ENCODE measurements around the gene CYREN.

Gene CYREN

GRCh38 chr7:135160098-135160857, 10.2 kb downstream of the CYREN start:
- Histone ChIP-seq H4K91ac (ENCODE audit: low read depth, low read length) (no peak overlapping the region), H2BK5ac (ENCODE audit: low read depth, low read length, poor library complexity) (no peak overlapping the region), H3K9ac (ENCODE audit: low read length) (no peak overlapping the region), H3K23ac (ENCODE audit: low read length) (no peak overlapping the region), H3K9me3 (ENCODE audit: insufficient read depth, low read depth, low read length) (peaks cover 13% of the 10 kb centered on the region), H3K18ac (ENCODE audit: low read length) (no peak overlapping the region), H2AK5ac (ENCODE audit: low read length) (no peak overlapping the region), H3K36me3 (ENCODE audit: control insufficient read depth in 1 of 2, insufficient read depth in 2 of 2, low read length in 2 of 2) (peaks cover 11 to 17% of the 10 kb centered on the region in 2 experiments), H3K79me1 (ENCODE audit: low read length) (no peaks in the 10 kb centered on the region), H3K27me3 (ENCODE audit: insufficient read depth, low read length) (no peaks in the 10 kb centered on the region), H2BK12ac (ENCODE audit: low read length) (no peak overlapping the region), H4K8ac (ENCODE audit: low read depth, low read length) (no peak overlapping the region), H3K4me2 (ENCODE audit: low read length) (peak overlapping the region; percentile 10), H3K4ac (ENCODE audit: low read depth, low read length) (no peak overlapping the region), H3K27ac (ENCODE audit: low read depth, low read length) (no peak overlapping the region), H4K12ac (ENCODE audit: low read depth, low read length) (no peak overlapping the region), H2AFZ (ENCODE audit: insufficient read depth, low read length, poor library complexity) (no peak overlapping the region), H3K14ac (ENCODE audit: low read length) (no peak overlapping the region), H2BK120ac (ENCODE audit: insufficient read depth, low read length, poor library complexity) (no peak overlapping the region), H3K4me1 (ENCODE audit: control insufficient read depth in 1 of 2, insufficient read depth in 2 of 2, low read length in 2 of 2) (peaks cover 3 to 7% of the 10 kb centered on the region in 2 experiments), H3K79me2 (ENCODE audit: control insufficient read depth, insufficient read depth, low read length, poor library complexity) (no peaks in the 10 kb centered on the region), H3K4me3 (ENCODE audit: low read depth, low read length) (no peak overlapping the region)
- WGBS (ENCODE audit: extremely low coverage, insufficient coverage, insufficient read length), result no CpG with 5 or more reads among the region's 5 CpGs
- DNase-seq, result peak in 1 of 2 donors; percentile 4

- H2AK5ac ChIP-seq (ENCODE audit: low read length), result no peak overlapping the region
- H3K4me1 ChIP-seq (ENCODE audit: control insufficient read depth in 1 of 2, insufficient read depth in 2 of 2, low read length in 2 of 2), result peaks cover 3 to 7% of the 10 kb centered on the region in 2 experiments
- peaks cover 4 to 10% of the 10 kb centered on the region in 2 experiments for H3K36me3 ChIP-seq (ENCODE audit: control insufficient read depth in 1 of 2, insufficient read depth in 2 of 2, low read length in 2 of 2)
- no peak overlapping the region for H2BK5ac ChIP-seq (ENCODE audit: low read depth, low read length, poor library complexity)
- DNase-seq, result no peak
- H3K18ac ChIP-seq (ENCODE audit: low read length), result no peak overlapping the region
- H2AFZ ChIP-seq (ENCODE audit: insufficient read depth, low read length, poor library complexity), result no peak overlapping the region
- no peak overlapping the region for H2BK12ac ChIP-seq (ENCODE audit: low read length)
- no peak overlapping the region for H3K4me2 ChIP-seq (ENCODE audit: low read length)
- no peak overlapping the region for H3K4ac ChIP-seq (ENCODE audit: low read depth, low read length)
- H3K27me3 ChIP-seq (ENCODE audit: insufficient read depth, low read length), result no peaks in the 10 kb centered on the region
- no CpG with 5 or more reads among the region's 2 CpGs for WGBS (ENCODE audit: extremely low coverage, insufficient coverage, insufficient read length)
- no peak overlapping the region for H3K27ac ChIP-seq (ENCODE audit: low read depth, low read length)
- H3K9me3 ChIP-seq (ENCODE audit: insufficient read depth, low read depth, low read length), result peaks cover 13% of the 10 kb centered on the region
- H3K4me3 ChIP-seq (ENCODE audit: low read depth, low read length), result no peak overlapping the region
- H3K79me2 ChIP-seq (ENCODE audit: control insufficient read depth, insufficient read depth, low read length, poor library complexity), result no peaks in the 10 kb centered on the region
- H4K12ac ChIP-seq (ENCODE audit: low read depth, low read length), result no peak overlapping the region
- no peak overlapping the region for H3K9ac ChIP-seq (ENCODE audit: low read length)
- no peak overlapping the region for H3K14ac ChIP-seq (ENCODE audit: low read length)
- H3K79me1 ChIP-seq (ENCODE audit: low read length), result no peaks in the 10 kb centered on the region
- no peak overlapping the region for H4K8ac ChIP-seq (ENCODE audit: low read depth, low read length)
- H2BK120ac ChIP-seq (ENCODE audit: insufficient read depth, low read length, poor library complexity), result no peak overlapping the region
- H4K91ac ChIP-seq (ENCODE audit: low read depth, low read length), result no peak overlapping the region
- no peak overlapping the region for H3K23ac ChIP-seq (ENCODE audit: low read length)
These were observed 11.0 kb downstream of the CYREN start for GRCh38 chr7:135159359-135160085.

GRCh38 chr7:135158874-135159273, 11.6 kb downstream of the CYREN start:
- H4K12ac ChIP-seq (ENCODE audit: low read depth, low read length), result no peak overlapping the region
- no peak overlapping the region for H2BK5ac ChIP-seq (ENCODE audit: low read depth, low read length, poor library complexity)
- no peak overlapping the region for H4K8ac ChIP-seq (ENCODE audit: low read depth, low read length)
- H2BK120ac ChIP-seq (ENCODE audit: insufficient read depth, low read length, poor library complexity), result no peak overlapping the region
- DNase-seq, result no peak
- no peak overlapping the region for H3K18ac ChIP-seq (ENCODE audit: low read length)
- no peak overlapping the region for H3K14ac ChIP-seq (ENCODE audit: low read length)
- no peak overlapping the region for H3K4me2 ChIP-seq (ENCODE audit: low read length)
- no CpG with 5 or more reads among the region's 6 CpGs for WGBS (ENCODE audit: extremely low coverage, insufficient coverage, insufficient read length)
- no peak overlapping the region for H4K91ac ChIP-seq (ENCODE audit: low read depth, low read length)
- no peak overlapping the region for H2AK5ac ChIP-seq (ENCODE audit: low read length)
- H3K79me1 ChIP-seq (ENCODE audit: low read length), result no peaks in the 10 kb centered on the region
- H3K9ac ChIP-seq (ENCODE audit: low read length), result no peak overlapping the region
- H3K36me3 ChIP-seq (ENCODE audit: control insufficient read depth in 1 of 2, insufficient read depth in 2 of 2, low read length in 2 of 2), result peaks cover 2 to 5% of the 10 kb centered on the region in 2 experiments
- H2BK12ac ChIP-seq (ENCODE audit: low read length), result no peak overlapping the region
- H3K27me3 ChIP-seq (ENCODE audit: insufficient read depth, low read length), result no peaks in the 10 kb centered on the region
- H2AFZ ChIP-seq (ENCODE audit: insufficient read depth, low read length, poor library complexity), result no peak overlapping the region
- H3K4me3 ChIP-seq (ENCODE audit: low read depth, low read length), result no peak overlapping the region
- no peak overlapping the region for H3K4ac ChIP-seq (ENCODE audit: low read depth, low read length)
- H3K79me2 ChIP-seq (ENCODE audit: control insufficient read depth, insufficient read depth, low read length, poor library complexity), result no peaks in the 10 kb centered on the region
- peaks cover 13% of the 10 kb centered on the region for H3K9me3 ChIP-seq (ENCODE audit: insufficient read depth, low read depth, low read length)
- peaks cover 3 to 7% of the 10 kb centered on the region in 2 experiments for H3K4me1 ChIP-seq (ENCODE audit: control insufficient read depth in 1 of 2, insufficient read depth in 2 of 2, low read length in 2 of 2)
- no peak overlapping the region for H3K27ac ChIP-seq (ENCODE audit: low read depth, low read length)
- no peak overlapping the region for H3K23ac ChIP-seq (ENCODE audit: low read length)

GRCh38 chr7:135158141-135158655, 12.3 kb downstream of the CYREN start:
- no peak overlapping the region for H4K12ac ChIP-seq (ENCODE audit: low read depth, low read length)
- H2BK12ac ChIP-seq (ENCODE audit: low read length), result no peak overlapping the region
- H3K14ac ChIP-seq (ENCODE audit: low read length), result no peak overlapping the region
- no peak overlapping the region for H3K18ac ChIP-seq (ENCODE audit: low read length)
- H3K27me3 ChIP-seq (ENCODE audit: insufficient read depth, low read length), result no peaks in the 10 kb centered on the region
- no peak overlapping the region for H4K91ac ChIP-seq (ENCODE audit: low read depth, low read length)
- no peaks in the 10 kb centered on the region for H3K79me2 ChIP-seq (ENCODE audit: control insufficient read depth, insufficient read depth, low read length, poor library complexity)
- H2BK5ac ChIP-seq (ENCODE audit: low read depth, low read length, poor library complexity), result no peak overlapping the region
- no CpG with 5 or more reads among the region's 1 CpG for WGBS (ENCODE audit: extremely low coverage, insufficient coverage, insufficient read length)
- no peak overlapping the region for H4K8ac ChIP-seq (ENCODE audit: low read depth, low read length)
- no peak for DNase-seq
- no peak overlapping the region for H3K9ac ChIP-seq (ENCODE audit: low read length)
- H3K4ac ChIP-seq (ENCODE audit: low read depth, low read length), result no peak overlapping the region
- H3K4me2 ChIP-seq (ENCODE audit: low read length), result no peak overlapping the region
- H2AFZ ChIP-seq (ENCODE audit: insufficient read depth, low read length, poor library complexity), result no peak overlapping the region
- H3K9me3 ChIP-seq (ENCODE audit: insufficient read depth, low read depth, low read length), result peaks cover 13% of the 10 kb centered on the region
- H3K4me1 ChIP-seq (ENCODE audit: control insufficient read depth in 1 of 2, insufficient read depth in 2 of 2, low read length in 2 of 2), result peaks cover 3 to 7% of the 10 kb centered on the region in 2 experiments
- H3K36me3 ChIP-seq (ENCODE audit: control insufficient read depth in 1 of 2, insufficient read depth in 2 of 2, low read length in 2 of 2), result peaks cover 0 to 3% of the 10 kb centered on the region in 2 experiments
- H2AK5ac ChIP-seq (ENCODE audit: low read length), result no peak overlapping the region
- no peak overlapping the region for H3K27ac ChIP-seq (ENCODE audit: low read depth, low read length)
- H3K79me1 ChIP-seq (ENCODE audit: low read length), result no peaks in the 10 kb centered on the region
- H3K23ac ChIP-seq (ENCODE audit: low read length), result no peak overlapping the region
- no peak overlapping the region for H2BK120ac ChIP-seq (ENCODE audit: insufficient read depth, low read length, poor library complexity)
- H3K4me3 ChIP-seq (ENCODE audit: low read depth, low read length), result no peak overlapping the region

All from trophoblast cell (in vitro differentiated cells and primary cell).